ENCODE measurements around the gene SLFN13. TPM values are rescaled to one million over a fixed set of nuclear protein-coding genes. Genes with fewer than 3 reads are reported as not detected.

The SLFN13 gene
- total and polyA plus RNA-seq, 9 of the 15 experiments (the other 6 are each of a cell fraction or from before 2014, with no cell fraction given): 0.04 to 0.49 (median 0.17) TPM

DNA sequence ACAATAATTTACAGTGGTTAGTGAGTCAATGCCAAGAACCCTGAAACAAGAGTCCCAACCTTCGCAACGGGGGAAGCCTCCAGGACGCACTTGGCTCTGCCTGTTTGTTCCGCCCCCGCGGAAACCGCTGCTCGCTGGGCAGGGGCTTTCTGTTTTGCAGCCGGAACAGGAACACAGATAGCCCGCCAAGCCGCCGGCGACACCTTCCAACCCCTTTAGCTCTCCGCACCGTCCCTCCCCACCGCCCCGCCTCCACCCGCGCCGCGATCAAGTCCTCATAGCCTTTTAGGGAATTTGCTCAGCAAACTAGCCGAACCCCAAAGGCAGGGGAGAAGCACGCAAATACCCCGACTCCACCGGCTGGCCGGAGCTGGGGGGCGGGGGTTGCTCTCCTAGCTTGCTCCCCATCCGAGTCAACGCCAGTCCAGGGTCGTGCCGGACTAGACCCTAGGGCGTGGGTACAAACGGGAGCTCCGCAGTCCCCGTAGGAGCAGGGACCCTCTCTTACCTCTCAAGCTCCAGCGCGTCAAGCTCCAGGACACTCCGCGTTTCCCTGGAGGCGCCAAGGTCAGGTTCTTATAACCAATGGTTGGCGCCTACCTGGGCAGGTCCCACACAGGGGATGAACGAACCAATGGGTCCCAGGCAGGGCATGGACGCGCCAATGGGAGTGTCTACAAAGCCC, at the start of gene SLFN13 (continued):
- TF ChIP-seq ZBTB40 (IDR thresholded peaks at IDR 0.05) (peak; percentile 69), ZBTB40 (CRISPR knock-in tag; IDR thresholded peaks at IDR 0.05) (no peak), FIP1L1 (IDR thresholded peaks at IDR 0.05; ENCODE audit: low read depth, low read length, poor library complexity, severe bottlenecking) (no peak), ZBTB7A (IDR thresholded peaks at IDR 0.05; ENCODE audit: borderline replicate concordance, control insufficient read depth, low read depth, low read length) (peak; percentile 46; the same call in 1 of the 2 replicates), TOE1 (IDR thresholded peaks at IDR 0.05; ENCODE audit: borderline replicate concordance) (no peak), TOE1 (CRISPR knock-in tag; IDR thresholded peaks at IDR 0.05; ENCODE audit: borderline replicate concordance, low read depth) (no peak), ZBTB43 (CRISPR knock-in tag; IDR thresholded peaks at IDR 0.05) (no peak), ZNF445 (CRISPR knock-in tag; IDR thresholded peaks at IDR 0.05; ENCODE audit: low read depth) (no peak), NFE2L1 (tag; IDR thresholded peaks at IDR 0.05; ENCODE audit: borderline replicate concordance, low read depth) (no peak), TBP (optimal IDR thresholded peaks at IDR 0.05; ENCODE audit: low read depth, low read length) (no peak), ZBTB17 (CRISPR knock-in tag; IDR thresholded peaks at IDR 0.05) (no peak), SMARCC2 (IDR thresholded peaks at IDR 0.05; ENCODE audit: low read depth) (no peak), NFIX (CRISPR knock-in tag; IDR thresholded peaks at IDR 0.05; ENCODE audit: low read depth) (no peak), TAF15 (IDR thresholded peaks at IDR 0.05; ENCODE audit: low read depth, low read length) (no peak), SREBF1 (IDR thresholded peaks at IDR 0.05; ENCODE audit: borderline replicate concordance, low read depth, low read length) (no peak), HMBOX1 (IDR thresholded peaks at IDR 0.05) (no peak), RNF2 (IDR thresholded peaks at IDR 0.05) (peak; percentile 44; the same call in 1 of the 2 replicates)

All from K562 (cell line).